Measurements from ENCODE around the gene SAMMSON.

GRCh38 chr3:70006089-70006488, 6.6 kb downstream of the SAMMSON start:
- TF ChIP-seq CTCF (IDR thresholded peaks at IDR 0.05) (no peak), POLR2AphosphoS5 (IDR thresholded peaks at IDR 0.05) (no peak), POLR2A (IDR thresholded peaks at IDR 0.05) (no peak), EP300 (IDR thresholded peaks at IDR 0.05) (no peak)
